Osteoblast (primary cell): ENCODE data around the gene FLYWCH1. TPM values are rescaled to one million over a fixed set of nuclear protein-coding genes. Genes with fewer than 3 reads are reported as not detected.

ENCODE experiments used
- DNase-seq: peaks from one replicate; pipeline ENCODE4 v3.0.0; 2011; ENCODE audit warnings: low spot score, mixed read lengths; ENCODE audit not compliant: insufficient read length; ENCODE audit errors: missing footprints
- H2AFZ ChIP-seq: 2 replicates; pipeline ENCODE4 v1.6.0; 2011; ENCODE audit warnings: mild to moderate bottlenecking, low read length
- H3K27ac ChIP-seq: 2 replicates; pipeline ENCODE4 v1.5.1; 2011; ENCODE audit warnings: mild to moderate bottlenecking, low read depth, low read length, moderate library complexity
- H3K27me3 ChIP-seq: 2 replicates; pipeline ENCODE4 v1.6.0; 2012; ENCODE audit warnings: mild to moderate bottlenecking, control low read depth, inconsistent platforms, low read length, moderate library complexity; ENCODE audit not compliant: insufficient read depth
- H3K36me3 ChIP-seq: 2 replicates; pipeline ENCODE4 v1.5.1; 2011; ENCODE audit warnings: mild to moderate bottlenecking, low read length, control low read depth, moderate library complexity; ENCODE audit not compliant: insufficient read depth
- H3K4me1 ChIP-seq: 2 replicates; pipeline ENCODE4 v1.5.1; 2011; ENCODE audit warnings: mild to moderate bottlenecking, low read length, control low read depth, moderate library complexity; ENCODE audit not compliant: insufficient read depth
- H3K4me2 ChIP-seq: 2 replicates; pipeline ENCODE4 v1.6.0; 2011; ENCODE audit warnings: mild to moderate bottlenecking, low read length; ENCODE audit not compliant: insufficient read depth
- H3K4me3 ChIP-seq: fragments of 200-600 bp; sonication (generic); 3 replicates; pipeline ENCODE4 v1.5.1; 2012; ENCODE audit warnings: mild to moderate bottlenecking, low read length, inconsistent platforms; ENCODE audit not compliant: insufficient read depth
- H3K79me2 ChIP-seq: 2 replicates; pipeline ENCODE4 v1.6.0; 2012; ENCODE audit warnings: mild to moderate bottlenecking, low read length, control low read depth, inconsistent platforms; ENCODE audit not compliant: insufficient read depth
- H3K9me3 ChIP-seq: 2 replicates; pipeline ENCODE4 v1.5.1; 2011; ENCODE audit warnings: low read depth, low read length, control low read depth
- H4K20me1 ChIP-seq: 2 replicates; pipeline ENCODE4 v1.6.0; 2012; ENCODE audit warnings: mild to moderate bottlenecking, low read length, control low read depth; ENCODE audit not compliant: insufficient read depth
- total RNA-seq: library from RNA; depleted of rRNA; stranded (reverse); fragments of >200 nt; gene quantifications from 2 replicates; pipeline ENCODE4 v1.2.3, GENCODE V29; 2012
- TF ChIP-seq, protein P1 (sequence below): IDR thresholded peaks from 2 replicates; pipeline ENCODE4 v1.5.1; 2011; ENCODE audit warnings: mild to moderate bottlenecking, low read depth, low read length, moderate library complexity; ENCODE audit errors: extremely low read depth

FLYWCH1 gene
- total RNA-seq, 1 donor, result 56.5 TPM

- no peak overlapping the region for H2AFZ ChIP-seq
- TF ChIP-seq, protein P1, sequence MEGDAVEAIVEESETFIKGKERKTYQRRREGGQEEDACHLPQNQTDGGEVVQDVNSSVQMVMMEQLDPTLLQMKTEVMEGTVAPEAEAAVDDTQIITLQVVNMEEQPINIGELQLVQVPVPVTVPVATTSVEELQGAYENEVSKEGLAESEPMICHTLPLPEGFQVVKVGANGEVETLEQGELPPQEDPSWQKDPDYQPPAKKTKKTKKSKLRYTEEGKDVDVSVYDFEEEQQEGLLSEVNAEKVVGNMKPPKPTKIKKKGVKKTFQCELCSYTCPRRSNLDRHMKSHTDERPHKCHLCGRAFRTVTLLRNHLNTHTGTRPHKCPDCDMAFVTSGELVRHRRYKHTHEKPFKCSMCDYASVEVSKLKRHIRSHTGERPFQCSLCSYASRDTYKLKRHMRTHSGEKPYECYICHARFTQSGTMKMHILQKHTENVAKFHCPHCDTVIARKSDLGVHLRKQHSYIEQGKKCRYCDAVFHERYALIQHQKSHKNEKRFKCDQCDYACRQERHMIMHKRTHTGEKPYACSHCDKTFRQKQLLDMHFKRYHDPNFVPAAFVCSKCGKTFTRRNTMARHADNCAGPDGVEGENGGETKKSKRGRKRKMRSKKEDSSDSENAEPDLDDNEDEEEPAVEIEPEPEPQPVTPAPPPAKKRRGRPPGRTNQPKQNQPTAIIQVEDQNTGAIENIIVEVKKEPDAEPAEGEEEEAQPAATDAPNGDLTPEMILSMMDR, result no peak
Measured at GRCh38 chr16:2981177-2981898, 69.6 kb downstream of the FLYWCH1 start.

DNA sequence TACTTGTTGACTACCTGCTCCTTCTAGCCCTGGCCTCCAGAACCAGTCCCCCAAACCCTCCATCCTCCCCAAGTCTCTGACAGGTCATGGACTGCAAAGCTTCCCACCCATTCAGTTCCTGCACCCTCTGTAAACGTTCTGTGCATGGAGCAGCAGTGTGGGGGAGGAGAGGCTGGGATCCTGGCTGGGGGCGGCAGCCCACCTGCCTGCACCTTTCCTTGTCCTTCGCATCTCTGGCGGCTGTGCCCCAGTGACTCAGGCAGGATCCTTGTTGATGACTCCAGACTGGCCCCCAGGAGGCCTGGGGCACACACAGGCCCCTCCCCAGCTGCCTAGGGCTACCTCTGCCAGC is 70.1 kb downstream of the FLYWCH1 start:
- Histone ChIP-seq H3K9me3 (no peaks in the 10 kb centered on the region), H3K4me3 (no peak overlapping the region), H3K27me3 (no peaks in the 10 kb centered on the region), H3K79me2 (peaks cover 8% of the 10 kb centered on the region), H4K20me1 (no peaks in the 10 kb centered on the region), H3K27ac (no peak overlapping the region), H3K4me2 (no peak overlapping the region), H2AFZ (no peak overlapping the region), H3K36me3 (no peaks in the 10 kb centered on the region), H3K4me1 (peaks cover 11% of the 10 kb centered on the region)
- no peak for DNase-seq
- TF ChIP-seq, protein P1, result no peak

More at GRCh38 chr16:2981177-2981898, 69.6 kb downstream of the FLYWCH1 start:
- H3K4me3 ChIP-seq, result peak overlapping the region; percentile 88
- no peak for DNase-seq
- peaks cover 11% of the 10 kb centered on the region for H3K4me1 ChIP-seq
- H3K9me3 ChIP-seq, result no peaks in the 10 kb centered on the region
- H4K20me1 ChIP-seq, result no peaks in the 10 kb centered on the region
- no peaks in the 10 kb centered on the region for H3K27me3 ChIP-seq
- H3K4me2 ChIP-seq, result peak overlapping the region; percentile 84
- no peaks in the 10 kb centered on the region for H3K36me3 ChIP-seq
- H3K79me2 ChIP-seq, result peaks cover 8% of the 10 kb centered on the region
- H3K27ac ChIP-seq, result peak overlapping the region; percentile 91

DNA sequence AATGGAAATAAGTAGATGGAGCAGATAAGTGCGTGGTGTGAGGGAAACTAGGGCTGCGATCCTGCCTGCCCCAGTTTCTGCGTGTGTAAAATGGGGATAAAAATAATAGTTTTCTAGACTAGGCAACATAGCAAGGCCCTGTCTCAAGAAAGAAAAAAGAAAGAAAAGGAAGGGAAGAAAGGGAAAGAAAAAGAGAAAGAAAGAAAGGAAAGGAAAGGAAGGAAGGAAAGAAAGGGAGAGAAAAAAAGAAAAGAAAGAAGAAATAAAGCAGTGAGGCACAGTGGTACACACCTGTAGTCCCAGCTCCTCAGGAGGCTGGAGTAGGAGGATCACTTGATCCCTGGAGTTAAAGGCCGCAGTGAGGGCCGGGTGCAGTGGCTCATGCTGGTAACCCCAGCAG is 70.7 kb downstream of the FLYWCH1 start:
- Histone ChIP-seq H3K27ac (no peak overlapping the region), H2AFZ (no peak overlapping the region), H3K4me1 (peaks cover 11% of the 10 kb centered on the region), H4K20me1 (no peaks in the 10 kb centered on the region), H3K4me2 (no peak overlapping the region), H3K36me3 (no peaks in the 10 kb centered on the region), H3K27me3 (no peaks in the 10 kb centered on the region), H3K79me2 (peaks cover 8% of the 10 kb centered on the region), H3K4me3 (no peak overlapping the region), H3K9me3 (no peaks in the 10 kb centered on the region)
- DNase-seq, result no peak
- TF ChIP-seq, protein P1, result no peak

GRCh38 chr16:2983706-2984136 is 72.0 kb downstream of the FLYWCH1 start:
- TF ChIP-seq, protein P1, result peak; percentile 66
- H3K27me3 ChIP-seq, result no peaks in the 10 kb centered on the region
- peaks cover 8% of the 10 kb centered on the region for H3K79me2 ChIP-seq
- peak overlapping the region; percentile 54 for H3K4me3 ChIP-seq
- H3K36me3 ChIP-seq, result no peaks in the 10 kb centered on the region
- peak overlapping the region; percentile 77 for H3K4me2 ChIP-seq
- peak; percentile 100 for DNase-seq
- peak overlapping the region; percentile 81 for H2AFZ ChIP-seq
- no peaks in the 10 kb centered on the region for H4K20me1 ChIP-seq
- H3K27ac ChIP-seq, result no peak overlapping the region
- no peaks in the 10 kb centered on the region for H3K9me3 ChIP-seq
- peaks cover 11% of the 10 kb centered on the region for H3K4me1 ChIP-seq
